ENCODE results near the gene RGS12. TPM values are rescaled to one million over a fixed set of nuclear protein-coding genes. Genes with fewer than 3 reads are reported as not detected.

RGS12 gene
- total RNA-seq, 1 experiment from 2014 or later = 7.6 TPM

DNA sequence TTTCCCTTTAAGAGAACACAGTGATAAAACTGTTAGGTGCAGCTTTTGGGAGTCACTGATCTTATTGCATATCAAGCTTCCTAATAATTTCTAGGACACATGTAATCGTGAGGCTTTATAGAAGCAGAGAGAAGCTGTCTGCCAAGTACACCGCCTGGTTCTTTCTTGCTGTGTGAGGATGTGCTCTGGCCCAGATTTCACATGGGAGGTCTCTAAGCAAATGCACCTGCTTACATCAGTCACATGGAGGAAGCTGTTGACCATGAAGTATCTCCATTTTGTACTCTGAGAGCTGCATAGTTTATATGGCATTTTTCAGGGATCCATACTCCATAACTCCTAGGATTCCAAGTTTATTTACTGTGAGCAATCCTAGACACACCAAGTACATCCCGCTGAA lies 37.1 kb downstream of the RGS12 start:
- DNase-seq (ENCODE audit: low read depth) = no peak

DNA sequence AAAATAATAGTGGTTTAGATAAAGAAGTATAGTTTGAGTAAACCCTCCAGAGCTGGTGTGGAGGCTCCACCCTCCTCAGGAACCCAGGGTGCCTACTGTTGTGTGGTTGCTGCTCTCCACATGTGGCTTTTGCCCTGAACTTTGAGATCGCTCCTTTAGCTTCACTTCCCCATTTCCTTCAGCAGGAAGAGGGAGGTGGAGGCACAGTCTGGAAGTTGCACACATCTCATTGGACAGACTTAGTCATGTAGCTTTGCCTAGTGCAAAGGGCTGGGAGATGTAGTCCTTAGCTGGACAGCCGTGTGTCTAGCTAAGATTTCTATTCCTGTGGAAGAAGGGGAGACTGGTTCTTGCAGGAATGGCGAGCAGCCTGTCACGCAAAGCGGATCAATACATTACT lies 37.9 kb downstream of the RGS12 start:
- DNase-seq (ENCODE audit: low read depth) = no peak

DNA sequence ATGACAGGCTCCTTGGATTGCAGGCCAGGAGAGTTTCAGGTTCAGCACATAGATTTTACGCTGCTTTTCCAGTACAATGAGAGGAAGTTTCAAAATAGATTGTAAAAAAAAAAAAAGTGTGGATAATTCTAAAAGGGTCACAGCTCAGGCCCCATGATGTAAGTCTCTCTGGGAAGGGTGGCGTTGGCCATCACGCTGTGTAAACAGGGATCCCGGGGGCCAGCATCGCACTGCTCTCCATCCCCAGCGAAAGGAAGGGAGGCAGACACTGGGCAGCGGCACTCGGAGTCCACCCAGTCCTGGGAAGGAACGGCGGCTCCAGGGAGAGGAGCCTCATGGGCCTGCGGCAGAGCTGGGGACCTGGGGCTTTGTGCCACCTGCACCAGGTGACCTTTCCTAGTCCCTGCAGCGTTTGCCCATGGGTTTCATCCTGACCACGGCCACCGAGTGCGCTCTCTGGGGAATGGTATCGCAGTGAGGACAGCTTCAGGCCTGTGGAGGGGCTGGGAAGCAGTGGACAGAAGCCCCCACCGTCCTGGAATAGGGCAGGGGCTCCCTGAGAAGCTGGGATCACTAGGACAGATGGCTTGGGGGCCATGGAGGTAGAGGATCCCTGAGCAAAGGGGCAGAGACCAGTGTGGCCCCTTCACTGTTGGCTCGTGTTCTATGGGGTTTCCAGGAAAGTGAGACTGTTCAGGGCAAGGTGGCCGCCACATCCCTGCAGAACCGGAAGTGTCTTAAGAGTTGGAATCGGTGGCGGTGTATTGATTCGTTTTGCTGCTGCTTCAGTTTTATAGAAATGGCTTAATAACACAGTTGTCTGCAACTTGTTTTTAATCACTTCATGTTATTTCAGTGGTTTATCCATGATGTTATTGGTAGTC lies 38.9 kb downstream of the RGS12 start:
- no peak for DNase-seq (ENCODE audit: low read depth)

DNA sequence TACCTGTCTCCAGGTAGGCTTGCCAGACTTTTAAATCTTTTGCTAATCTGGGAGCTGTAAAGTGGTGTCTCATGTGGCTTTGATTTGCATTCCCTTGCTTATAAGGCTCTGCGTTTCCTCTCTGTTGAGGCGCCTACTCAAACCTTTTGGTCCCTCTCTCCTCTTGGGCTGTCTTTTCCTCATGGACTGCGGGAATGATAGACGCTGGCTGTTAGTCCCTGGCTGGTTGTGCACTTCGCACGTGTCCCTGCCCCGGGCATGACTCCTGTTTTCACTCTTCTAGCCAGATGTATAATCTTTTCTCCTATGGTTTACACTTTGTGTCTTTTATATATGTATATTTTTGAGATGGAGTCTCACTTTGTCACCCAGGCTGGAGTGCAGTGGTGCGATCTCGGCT lies 39.7 kb downstream of the RGS12 start:
- no peak for DNase-seq (ENCODE audit: low read depth)

DNA sequence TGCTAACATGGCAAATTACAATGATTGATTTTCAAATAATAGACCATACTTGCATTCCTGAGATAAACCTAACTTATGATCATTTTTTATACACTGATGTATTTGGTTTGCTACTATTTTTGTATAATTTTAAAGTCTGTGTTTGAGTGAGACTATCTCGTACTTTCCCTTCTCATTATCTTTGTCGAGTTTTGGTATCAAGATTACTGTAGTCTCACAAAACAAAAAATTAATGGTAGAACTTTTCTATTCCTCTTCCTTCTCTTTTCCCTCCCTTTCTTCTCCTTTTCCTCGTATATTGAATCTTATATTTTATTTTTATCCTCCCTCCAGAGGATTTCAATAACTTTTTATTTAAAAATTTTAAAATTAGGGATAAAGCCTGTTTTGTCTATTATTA lies 41.5 kb downstream of the RGS12 start:
- no peak for DNase-seq (ENCODE audit: low read depth)

DNA sequence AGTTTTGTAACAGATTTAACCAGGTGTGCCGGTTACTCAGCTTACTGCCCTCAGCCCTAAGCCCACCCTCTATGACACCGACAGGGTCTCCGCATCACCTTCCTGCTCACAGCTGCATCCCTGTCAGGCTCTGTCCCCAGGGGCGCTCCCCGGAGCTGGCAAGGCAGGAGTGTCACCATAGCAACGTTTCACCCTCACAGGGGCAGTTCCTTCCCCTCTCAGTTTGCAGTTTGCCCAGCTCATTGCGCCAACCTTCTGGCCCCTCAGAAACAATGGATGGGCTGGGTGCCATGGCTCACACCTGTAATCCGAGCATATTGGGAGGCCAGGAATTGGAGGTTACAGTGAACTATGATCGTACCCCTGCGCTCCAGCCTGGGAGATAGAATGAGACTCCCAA lies 42.6 kb downstream of the RGS12 start:
- DNase-seq (ENCODE audit: low read depth) = no peak

DNA sequence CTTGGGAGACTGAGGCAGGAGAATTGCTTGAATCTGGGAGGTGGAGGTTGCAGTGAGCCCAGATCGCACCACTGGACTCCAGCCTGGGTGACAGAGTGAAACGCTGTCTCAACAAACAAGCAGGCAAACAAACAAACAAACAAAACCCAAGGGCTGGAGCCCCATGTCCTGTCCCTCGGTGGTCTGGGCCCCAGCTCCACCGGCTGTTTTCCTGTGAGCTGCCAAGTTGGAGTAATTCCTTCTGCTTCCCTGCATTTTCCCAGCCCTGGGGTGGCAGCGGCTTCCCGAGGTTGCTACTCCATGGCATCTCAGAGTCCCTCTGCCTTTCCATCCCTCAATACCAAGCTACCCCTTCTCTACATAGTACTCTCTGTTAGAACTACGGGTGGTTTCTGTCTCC lies 43.2 kb downstream of the RGS12 start:
- no peak for DNase-seq (ENCODE audit: low read depth)

DNA sequence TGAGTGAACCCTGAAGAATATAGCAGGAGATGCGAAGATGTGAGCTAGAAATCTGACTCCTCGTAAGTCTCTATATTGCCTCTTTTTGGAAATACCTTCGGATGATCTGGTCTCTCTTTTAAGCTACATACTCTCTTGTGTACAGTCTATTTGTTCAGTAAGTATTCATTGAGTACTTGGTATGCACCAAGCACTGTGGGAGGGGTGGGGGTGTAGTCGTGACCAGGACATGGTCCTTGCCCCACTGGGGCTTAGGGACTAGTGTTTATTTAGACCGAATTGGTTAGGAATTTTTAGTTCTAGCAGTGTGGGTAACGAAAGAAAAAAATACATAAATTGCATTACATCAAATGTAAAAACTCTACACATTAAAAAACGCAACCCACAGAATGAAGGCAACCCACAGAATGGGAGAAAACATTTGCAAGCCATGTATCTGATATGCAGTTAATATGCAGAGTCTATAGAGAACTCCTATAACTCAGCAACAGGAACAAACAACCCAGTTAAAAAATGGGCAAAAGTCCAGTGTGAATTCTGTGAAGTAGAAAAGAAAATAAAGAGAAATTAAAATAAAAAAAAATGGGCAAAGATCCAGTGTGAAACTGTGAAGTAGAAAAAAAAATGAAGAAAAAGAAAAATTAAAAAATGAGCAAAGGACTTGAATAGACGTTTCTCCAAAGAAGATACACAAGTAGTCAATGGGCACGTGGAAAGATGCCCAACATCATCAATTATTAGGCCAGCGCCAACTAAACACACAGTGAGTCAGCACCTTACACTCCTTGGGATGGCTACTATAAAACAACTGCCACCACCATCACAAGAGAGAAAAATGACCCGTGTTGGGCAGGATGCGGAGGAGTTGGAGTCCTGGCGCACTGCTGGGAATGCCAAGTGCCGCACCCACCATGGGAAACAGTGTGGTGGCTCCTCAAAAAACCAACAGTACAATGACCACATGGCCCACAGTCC lies 43.8 kb downstream of the RGS12 start:
- DNase-seq (ENCODE audit: low read depth) = no peak

DNA sequence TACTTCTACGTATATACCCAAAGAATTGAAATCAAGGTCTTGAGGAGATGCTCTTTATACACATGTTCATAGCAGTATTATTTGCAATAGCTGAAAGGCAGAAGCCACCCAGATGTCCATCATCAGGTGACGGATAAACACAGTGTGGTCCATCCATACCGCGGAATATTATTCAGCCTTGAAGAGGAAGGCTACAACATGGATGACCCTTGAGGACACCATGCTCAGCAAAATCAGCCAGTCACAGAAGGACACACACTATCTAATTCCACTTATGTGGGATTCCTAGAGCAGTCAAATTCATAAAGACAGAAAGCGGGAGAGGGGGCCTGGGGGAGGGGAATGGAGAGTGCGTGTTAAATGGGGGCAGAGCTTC lies 44.5 kb downstream of the RGS12 start:
- DNase-seq (ENCODE audit: low read depth) = no peak

DNA sequence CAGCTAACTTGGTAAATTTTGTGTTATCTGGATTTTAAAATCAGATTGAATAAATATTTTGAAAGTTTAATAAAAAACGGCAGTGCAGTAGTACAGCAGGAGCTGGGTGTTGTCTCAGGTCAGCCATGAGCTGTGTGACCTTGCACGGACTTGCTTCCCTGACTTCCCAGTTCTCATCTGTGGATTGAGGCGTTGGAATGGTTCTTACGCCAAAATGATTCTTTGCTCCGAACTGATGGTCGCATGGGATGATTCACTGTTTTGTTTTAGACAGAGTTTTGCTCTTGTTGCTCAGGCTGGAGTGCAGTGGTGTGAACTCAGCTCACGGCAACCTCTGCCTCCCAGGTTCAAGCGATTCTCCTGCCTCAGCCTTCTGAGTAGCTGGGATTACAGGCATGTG lies 45.0 kb downstream of the RGS12 start:
- no peak for DNase-seq (ENCODE audit: low read depth)

DNA sequence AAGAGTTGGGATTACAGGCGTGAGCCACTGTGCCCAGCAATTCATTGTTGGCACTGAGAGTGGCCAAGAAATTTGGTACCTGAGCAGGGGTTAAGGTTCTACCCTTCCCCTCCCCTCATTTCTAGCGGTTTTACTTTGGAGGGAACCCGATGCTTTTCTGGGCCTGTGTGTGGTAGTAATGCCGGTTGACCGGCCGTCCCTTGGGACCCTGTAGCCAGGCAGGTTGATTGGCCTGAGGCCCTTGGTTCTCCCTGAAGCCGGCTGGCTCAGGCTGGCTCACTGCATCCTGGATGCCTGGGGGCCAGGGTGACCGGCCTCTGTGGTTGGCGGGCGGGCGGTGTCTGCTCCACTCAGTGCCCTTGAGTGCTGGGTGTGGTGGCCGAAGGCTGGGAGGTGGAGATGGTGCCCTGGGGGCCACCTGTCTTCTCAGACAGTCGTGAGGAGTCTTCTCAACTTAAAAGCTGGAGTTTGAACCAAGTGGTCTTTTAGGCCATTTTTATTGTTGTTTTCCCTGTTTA lies 45.6 kb downstream of the RGS12 start:
- DNase-seq (ENCODE audit: low read depth) = no peak

DNA sequence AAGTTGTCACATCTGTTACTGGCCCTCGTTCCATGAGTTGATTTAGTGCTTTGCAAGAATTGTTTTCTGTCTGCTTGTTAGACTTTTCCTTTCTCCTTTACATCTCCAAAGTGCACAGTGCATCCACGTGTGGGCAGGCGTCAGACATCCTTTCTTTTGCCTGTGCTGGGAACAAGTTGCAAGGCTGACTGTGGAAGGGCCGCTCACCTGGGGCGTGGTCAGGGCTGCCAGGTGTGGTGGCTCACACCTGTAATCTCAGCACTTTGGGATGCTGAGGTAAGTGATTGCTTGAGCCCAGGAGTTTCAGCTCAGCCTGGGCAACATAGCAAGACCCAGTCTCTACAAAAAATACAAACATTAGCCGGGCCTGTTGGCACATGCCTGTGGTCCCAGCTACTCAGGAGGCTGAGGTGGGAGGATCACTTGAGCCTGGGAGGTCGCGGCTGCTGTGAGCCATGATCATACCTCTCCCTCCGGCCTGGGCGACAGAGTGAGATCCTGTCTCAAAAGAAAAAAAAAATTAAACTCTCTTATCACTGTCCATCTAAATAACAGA lies 46.2 kb downstream of the RGS12 start:
- no peak for DNase-seq (ENCODE audit: low read depth)

DNA sequence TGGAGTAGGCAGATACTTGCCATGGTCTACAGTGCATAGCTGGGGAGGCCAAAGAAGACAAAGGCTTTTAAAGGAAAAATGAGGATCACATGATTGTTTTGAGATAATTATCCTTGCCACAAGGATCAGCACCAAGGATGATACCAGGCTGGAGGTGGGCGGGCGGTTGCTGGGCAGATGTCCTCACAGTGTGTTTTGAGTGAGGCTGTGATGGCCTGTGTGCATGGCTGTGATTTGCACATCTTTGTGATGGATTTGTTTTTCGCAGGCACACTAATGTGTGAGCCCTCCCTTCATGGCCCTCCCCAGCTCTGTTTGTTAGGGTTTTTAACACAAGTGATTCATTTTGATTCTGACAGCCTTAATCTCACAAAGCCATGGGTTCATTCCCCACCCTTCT lies 46.8 kb downstream of the RGS12 start:
- DNase-seq (ENCODE audit: low read depth) = no peak

DNA sequence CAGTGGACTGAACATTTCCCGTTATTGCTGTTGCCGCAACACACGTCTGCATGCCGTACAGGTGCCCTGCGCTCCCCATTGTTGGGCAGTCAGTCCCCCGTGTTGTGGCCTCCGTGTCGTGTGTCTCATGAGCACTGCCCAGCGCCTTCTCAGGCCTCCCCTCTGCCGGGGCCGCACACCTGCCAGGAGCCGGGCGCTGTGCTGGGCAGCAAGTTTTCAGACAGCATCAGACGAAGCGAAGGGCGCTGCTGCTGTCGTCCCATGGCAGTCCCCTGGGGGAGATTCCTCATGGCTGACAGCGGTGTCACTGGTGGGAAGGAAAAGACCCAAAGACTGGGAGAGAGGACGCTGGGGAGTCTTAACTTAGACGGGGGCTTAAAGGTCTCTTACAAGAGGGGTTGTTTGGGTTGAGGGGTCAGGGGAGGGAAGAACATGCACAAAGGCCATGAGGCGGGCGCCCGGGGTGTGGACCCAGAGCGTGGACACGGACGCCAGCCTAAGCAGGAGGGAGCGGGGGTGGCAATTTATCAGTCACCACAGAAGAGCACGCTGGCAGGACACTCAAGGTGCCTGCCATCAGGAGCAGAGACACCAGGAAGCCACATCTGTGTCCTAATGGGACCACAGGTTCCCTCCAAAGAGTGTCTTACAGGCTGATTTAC lies 47.3 kb downstream of the RGS12 start:
- no peak for DNase-seq (ENCODE audit: low read depth)

DNA sequence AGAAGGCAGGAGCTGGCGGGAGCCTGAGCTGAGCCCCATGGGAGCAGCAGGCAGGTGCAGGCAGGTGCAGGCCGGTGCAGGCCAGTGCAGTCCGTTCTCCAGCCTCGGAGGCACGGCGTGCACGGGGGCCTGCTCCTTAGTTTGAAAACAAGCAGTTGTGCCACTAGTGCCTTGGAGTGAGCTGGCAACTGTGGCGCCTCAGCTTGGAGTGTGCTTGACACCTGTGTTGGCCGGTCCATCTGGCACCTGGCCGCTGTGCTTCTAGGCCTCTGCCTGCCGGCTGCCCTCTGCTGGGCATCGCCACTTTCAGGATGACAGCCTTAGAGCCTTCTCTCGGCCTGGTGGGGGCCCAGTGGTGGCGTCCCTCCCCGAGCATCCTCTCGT lies 47.9 kb downstream of the RGS12 start:
- no peak for DNase-seq (ENCODE audit: low read depth)

DNA sequence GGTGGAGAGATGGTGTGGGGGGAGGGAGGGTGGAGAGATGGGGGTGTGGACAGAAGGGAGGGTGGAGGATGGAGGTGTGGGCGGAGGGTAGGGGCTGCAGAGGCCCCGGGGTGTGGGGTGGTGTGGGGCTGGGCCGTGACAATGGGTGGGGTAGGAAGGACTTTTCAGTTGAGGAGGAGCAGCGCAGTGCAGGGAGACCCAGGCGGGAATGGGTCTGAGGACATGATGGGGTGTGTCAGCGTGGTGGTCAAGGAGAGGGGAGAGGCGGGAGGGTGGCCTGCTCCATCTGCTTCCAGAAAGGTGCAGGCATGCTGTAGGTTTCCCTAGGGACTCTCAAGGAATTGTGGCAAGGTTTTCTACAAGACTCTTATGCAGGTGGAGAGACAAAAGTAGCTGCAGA lies 48.9 kb downstream of the RGS12 start:
- DNase-seq (ENCODE audit: low read depth) = no peak

DNA sequence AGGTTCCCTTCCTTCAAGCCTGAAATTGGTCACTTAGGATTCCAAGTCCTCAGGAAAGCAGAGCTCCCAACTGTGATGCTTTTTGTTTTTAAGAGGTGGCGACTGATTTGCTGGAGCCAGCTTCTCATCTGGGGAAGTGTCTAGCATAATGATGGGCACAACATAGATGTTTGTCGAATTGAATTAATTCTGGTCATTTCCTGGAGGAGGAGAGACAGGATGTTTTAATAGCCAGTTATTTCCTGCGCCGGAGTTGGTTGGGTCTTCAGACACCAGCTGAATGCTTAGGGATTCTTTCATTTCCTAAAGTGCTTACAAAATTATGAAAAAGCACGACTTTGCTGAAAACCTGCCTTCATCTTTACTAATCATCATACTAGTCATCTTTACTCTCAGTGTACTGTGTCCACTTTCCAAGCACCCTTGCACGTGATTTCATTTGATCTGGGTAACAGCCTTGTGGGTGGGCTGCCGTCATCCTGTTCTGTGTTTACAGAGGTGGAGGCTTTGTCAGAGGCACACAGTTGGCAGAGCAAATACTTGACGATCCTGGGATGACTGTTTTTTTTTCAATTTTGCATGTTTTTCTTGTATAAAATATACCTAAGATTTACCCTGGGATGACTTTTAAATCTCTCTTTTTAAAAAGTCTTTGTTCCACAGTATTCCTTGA lies 49.5 kb downstream of the RGS12 start:
- no peak for DNase-seq (ENCODE audit: low read depth)

Measured in RPMI7951 (cell line).